NCI-H2196 (cell line): ENCODE results near the gene EMILIN3.
"Not testable (repeated sequence)": the region's sequence is repeated elsewhere in the genome, so short reads cannot be mapped to it uniquely, and the experiment has no call there.

Experiments used
- DNase-seq: peaks from one replicate; lab custom pipeline; 2025; ENCODE audit not compliant: unreplicated experiment; lab: John Stamatoyannopoulos, UW

The EMILIN3 gene

DNA sequence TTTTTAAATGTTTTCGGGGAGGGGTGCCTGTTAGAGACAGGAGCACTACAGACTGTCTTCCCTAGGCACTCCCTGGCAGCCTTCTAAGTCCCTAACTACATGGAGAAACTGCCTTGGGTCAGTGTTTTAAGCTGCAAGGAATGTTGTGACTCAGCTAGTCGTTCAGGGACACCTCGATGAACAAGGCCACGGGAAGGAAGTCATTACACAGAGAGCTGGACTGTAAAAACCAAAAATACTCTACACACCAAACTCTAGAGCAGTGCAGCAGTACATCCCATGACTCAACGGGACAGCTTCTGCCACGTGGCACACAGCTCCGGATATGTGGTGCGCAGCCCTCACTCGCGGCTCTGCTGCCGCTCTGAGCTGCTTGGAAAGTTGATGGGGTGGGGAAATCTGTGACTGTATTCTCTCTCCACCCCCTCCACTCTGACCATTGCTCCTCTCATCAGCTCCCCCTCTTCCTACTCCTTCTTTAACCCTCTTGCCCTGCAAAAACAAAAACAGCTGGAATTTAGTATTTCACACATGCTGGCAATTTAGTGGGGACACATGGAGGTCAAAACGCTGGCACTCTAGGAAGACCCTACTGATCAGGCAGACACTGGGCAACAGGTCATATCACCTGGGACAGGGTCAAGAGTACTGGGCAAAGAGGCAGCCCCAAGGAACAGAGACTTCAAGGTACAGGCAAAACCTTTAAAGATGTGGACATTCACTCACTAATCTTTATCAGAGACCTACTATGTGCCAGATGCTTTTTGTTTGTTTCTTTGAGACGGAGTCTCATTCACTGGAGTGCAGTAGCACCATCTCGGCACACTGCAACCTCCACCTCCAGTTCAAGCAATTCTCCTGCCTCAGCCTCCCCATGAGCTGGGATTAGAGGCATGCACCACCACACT is 36.9 kb downstream of the EMILIN3 start:
- DNase-seq: no peak

DNA sequence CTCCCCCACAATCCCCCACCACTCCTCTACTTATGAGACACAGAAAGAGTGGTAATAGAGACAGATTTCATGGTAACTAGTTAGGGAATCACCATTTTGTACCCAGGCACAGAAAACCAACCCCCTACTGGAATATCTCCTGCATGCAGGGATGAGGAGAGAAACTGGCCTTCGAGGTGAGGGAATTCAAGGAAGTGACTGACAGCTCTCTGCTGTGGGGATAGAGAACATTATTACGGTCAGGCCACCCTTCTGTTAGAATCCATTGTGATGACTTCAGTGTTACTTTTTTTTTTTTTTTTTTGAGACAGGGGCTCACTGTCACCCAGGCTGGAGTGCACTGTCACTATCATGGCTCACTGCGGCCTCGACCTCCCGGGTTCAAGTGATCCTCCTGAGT is 39.4 kb downstream of the EMILIN3 start:
- no peak for DNase-seq

DNA sequence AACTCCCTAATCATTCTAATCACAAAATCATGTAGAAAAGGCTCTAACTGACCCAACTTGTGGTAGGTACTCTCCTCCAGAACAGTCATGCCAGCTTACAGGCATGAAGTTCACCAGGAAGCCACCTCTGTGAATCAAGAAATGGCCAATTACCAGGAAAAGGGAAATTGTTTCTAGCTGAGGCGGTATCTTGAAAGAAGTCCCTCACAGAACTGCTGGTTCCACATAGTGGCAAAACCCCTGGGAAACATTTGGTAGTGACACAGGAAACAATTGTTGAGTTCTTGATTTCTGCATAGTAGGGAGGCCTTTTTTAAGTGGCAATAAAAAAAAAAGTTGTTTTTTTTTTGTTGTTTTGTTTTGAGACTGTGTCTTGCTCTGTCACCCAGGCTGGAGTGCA is 45.6 kb downstream of the EMILIN3 start:
- DNase-seq: no peak

DNA sequence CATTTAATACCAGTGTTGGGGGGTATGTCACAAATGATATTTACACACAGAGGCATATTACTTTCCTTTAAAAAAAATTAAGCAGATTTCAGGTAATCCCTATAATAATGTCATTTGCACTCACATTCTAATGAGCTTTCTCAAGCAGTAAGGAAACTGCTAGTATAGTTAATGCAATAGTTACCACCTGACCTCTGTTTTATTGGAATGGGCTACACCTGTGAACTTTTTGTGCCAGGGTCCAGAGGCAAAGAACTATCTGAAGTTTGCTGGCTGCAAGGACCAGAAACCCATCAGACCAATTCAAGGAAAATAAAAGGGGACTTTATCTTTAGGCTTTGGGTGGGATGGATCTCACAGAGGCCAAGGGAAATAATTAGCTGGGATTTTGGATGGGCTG is 46.2 kb downstream of the EMILIN3 start:
- DNase-seq: no peak

DNA sequence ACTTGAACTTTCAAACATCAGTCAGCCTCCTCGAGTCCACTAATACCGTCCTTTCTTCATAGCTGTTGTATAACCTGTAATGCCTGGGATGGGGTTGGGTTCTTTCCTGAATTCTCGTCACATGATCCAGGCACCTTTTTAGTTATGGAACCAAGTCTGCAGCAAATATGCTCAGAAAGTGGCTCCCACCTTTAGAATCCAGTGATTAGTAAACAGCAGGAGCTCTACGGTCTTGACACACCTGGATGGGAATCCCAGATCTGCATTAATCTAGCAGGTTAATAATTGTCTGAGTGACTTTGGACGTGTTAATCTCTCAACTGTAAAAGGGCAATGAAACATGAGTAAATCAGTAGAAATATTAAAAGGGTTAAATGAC is 48.4 kb downstream of the EMILIN3 start:
- no peak for DNase-seq

DNA sequence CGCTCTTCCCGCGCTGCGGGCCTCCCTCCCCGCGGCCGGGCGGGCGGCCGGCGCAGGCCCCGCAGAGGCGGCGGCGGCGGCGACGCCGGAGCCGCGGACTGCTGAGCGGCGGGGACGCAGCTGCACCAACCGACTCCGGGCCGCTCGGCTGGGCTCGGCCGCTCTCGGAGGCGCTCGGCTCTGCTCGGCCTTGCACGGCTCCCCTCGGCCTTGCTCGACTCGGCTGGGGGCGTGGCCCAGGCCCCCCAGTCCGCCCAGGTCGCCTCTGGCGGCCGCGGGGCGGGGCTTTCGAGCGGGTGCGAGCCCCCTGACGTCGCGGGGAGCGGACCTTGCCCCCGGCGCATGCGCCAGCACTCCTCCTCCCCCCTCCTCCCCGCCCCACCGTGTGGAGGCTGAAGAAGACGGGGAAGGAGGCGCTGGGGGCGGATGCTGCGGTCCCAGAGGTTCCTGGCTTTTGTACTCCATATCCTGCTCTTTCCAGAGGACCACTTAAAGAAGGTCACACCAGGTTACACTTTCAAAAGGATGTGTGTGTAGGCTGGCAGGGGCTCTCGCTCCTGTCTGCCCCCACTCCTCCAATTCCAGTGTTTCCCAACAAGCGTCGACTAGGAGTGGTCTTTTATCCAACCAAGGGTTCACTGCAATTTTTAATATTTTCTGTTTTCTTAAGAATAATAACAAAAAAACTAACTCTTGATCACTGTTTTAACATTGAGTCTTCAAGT is 48.9 kb downstream of the EMILIN3 start, which contains the start of gene ZHX3:
Gene ZHX3, minus strand, starts transcription at position 186 of the 725 bp plus-strand sequence. CDS start 112,815 bp downstream, outside the sequence.
- peak; percentile 98 for DNase-seq

DNA sequence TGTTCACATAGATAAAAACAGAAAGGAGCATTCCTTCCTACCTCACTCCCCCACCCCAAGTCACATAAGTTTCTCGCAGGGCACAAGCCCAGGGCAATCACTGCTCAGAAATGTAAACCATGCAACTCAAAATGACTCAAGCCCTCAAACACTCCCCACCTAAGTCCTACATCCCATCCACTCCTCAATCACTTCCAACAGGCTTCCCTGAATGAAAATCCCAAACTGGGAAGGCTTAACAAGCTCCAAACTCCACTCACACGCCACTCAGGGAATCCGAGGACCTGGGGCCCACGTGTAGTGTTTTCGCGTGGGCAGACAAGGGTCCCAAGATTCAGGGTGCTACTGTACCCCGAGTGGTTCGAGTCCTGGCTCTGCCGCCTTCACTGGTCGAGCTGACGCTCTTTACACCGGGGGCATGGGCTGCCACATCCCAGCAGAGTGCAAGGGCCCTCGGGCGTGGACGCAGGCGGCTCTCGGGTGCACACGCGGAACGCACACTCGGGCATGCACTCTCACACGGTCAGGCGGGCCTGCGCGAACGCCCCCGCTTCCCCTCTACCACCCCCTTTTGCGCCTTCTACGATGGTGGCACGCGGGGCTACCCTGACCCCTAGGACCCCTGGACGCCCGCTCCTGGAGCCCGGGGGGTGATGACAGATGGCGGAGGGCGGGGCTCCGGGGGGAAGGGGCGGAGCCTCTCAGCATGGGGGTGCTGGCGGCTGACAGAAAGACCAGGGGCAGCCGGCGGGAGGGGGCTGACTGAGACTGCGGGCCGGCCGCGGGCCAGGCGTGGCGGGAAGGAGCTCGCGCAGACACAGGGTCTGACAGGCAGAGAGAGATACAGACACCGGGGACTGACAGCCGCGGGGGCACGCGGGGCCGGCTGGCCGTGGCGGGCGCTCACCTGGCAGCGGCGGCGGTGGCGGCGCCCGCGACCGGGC is 49.7 kb downstream of the EMILIN3 start:
- peak; percentile 35 for DNase-seq

DNA sequence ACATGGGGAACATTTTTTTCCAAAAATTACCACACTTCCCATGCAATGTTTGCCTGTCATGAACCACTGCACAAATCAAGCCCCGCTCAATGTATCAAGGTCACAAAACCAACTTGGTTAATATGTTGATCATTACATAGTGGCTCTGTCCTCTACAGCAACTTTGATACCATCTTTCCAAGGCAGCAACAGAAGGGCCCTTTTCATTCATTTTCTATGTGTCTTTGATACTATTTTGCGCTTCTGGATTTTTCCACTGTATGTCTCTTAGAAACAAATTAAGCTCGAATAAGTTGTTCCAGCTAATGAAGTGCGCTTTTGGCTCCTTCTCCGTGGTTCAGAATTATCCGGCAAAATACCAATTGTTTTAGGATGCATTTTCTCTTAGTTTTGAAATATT is 50.6 kb downstream of the EMILIN3 start:
- DNase-seq: no peak

DNA sequence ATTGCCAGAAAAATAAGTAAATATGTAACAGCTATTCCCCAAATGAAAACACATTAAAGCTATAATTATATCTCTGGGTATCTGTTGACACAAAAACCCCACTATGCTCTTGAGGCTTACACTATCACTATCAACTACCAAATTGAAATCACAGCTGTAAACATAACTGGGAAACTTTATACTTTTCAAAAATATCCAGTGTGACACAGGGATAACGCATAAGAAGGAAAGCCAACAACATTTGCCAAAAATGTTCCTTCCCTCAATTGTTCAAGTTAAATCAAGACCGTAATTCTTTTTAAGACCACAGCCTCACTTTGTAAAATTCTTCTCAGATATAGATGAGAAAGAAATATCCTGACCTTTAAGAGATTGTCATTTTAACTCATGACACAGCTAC is 52.2 kb downstream of the EMILIN3 start:
- DNase-seq: no peak

DNA sequence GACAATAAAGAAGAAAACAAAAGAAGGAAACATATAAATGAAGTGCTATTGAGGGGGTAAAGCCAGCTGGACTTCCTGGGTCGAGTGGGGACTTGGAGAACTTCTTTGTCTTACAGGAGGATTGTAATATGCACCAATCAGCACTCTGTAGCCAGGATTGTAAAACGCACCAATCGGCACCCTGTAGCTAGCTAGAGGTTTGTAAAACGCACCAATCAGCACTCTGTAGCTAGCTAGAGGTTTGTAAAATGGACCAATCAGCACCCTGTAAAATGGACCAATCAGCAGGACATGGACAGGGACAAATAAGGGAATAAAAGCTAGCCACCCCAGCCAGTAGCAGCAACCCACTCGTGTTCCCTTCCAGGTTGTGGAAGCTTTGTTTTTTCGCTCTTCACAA is 54.6 kb downstream of the EMILIN3 start:
- not testable (repeated sequence) for DNase-seq
